ENCODE results near the gene E4F1.

E4F1 gene

GRCh38 chr16:2206780-2207433 lies 16.5 kb upstream of the E4F1 start:
- TF ChIP-seq ZFX (IDR thresholded peaks at IDR 0.05; ENCODE audit: borderline replicate concordance), result no peak
- TF ChIP-seq, protein P1, sequence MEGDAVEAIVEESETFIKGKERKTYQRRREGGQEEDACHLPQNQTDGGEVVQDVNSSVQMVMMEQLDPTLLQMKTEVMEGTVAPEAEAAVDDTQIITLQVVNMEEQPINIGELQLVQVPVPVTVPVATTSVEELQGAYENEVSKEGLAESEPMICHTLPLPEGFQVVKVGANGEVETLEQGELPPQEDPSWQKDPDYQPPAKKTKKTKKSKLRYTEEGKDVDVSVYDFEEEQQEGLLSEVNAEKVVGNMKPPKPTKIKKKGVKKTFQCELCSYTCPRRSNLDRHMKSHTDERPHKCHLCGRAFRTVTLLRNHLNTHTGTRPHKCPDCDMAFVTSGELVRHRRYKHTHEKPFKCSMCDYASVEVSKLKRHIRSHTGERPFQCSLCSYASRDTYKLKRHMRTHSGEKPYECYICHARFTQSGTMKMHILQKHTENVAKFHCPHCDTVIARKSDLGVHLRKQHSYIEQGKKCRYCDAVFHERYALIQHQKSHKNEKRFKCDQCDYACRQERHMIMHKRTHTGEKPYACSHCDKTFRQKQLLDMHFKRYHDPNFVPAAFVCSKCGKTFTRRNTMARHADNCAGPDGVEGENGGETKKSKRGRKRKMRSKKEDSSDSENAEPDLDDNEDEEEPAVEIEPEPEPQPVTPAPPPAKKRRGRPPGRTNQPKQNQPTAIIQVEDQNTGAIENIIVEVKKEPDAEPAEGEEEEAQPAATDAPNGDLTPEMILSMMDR (IDR thresholded peaks at IDR 0.05), result no peak
- peak overlapping the region; percentile 85 for H3K27ac ChIP-seq

GRCh38 chr16:2207872-2208271 lies 15.5 kb upstream of the E4F1 start:
- peak overlapping the region; percentile 85; the same call in 1 of the 2 replicates for H3K27ac ChIP-seq
- no peak for TF ChIP-seq ZFX (IDR thresholded peaks at IDR 0.05; ENCODE audit: borderline replicate concordance)
- TF ChIP-seq, protein P1 (IDR thresholded peaks at IDR 0.05), result no peak

DNA sequence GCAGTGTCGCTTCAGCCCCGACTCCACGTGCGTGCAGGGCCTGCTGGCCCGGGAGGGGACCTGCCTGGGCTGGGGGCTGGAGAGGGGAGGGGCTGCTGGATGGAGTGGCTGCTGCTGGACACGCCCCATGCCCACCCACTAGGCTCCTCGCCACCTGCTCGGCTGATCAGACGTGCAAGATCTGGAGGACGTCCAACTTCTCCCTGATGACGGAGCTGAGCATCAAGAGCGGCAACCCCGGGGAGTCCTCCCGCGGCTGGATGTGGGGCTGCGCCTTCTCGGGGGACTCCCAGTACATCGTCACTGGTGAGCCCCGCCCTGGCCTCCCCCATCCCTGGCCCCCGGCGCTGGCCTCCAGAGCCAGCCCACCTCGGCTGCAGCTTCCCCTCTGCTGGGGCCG lies 15.1 kb upstream of the E4F1 start:
- TF ChIP-seq, protein P1 (IDR thresholded peaks at IDR 0.05), result no peak
- no peak for TF ChIP-seq ZFX (IDR thresholded peaks at IDR 0.05; ENCODE audit: borderline replicate concordance)
- H3K27ac ChIP-seq, result peak overlapping the region; percentile 85

DNA sequence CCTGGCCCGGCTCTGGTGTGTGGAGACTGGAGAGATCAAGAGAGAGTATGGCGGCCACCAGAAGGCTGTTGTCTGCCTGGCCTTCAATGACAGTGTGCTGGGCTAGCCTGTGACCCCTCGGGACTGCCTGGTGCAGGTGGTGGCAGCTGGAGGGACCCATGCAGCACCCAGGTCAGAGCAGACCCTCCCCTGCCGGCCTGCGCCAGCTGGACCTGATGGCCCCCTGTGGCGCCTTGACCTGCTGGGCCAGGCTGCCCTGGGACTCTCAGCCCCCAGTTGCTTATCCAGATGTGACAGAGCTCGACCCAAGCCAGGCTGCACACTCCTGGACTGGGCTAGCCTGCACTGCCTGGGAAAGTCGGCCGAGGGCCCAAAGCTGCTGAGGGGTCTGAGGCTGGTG lies 14.6 kb upstream of the E4F1 start:
- TF ChIP-seq ZFX (IDR thresholded peaks at IDR 0.05; ENCODE audit: borderline replicate concordance), result no peak
- TF ChIP-seq, protein P1 (IDR thresholded peaks at IDR 0.05), result no peak

DNA sequence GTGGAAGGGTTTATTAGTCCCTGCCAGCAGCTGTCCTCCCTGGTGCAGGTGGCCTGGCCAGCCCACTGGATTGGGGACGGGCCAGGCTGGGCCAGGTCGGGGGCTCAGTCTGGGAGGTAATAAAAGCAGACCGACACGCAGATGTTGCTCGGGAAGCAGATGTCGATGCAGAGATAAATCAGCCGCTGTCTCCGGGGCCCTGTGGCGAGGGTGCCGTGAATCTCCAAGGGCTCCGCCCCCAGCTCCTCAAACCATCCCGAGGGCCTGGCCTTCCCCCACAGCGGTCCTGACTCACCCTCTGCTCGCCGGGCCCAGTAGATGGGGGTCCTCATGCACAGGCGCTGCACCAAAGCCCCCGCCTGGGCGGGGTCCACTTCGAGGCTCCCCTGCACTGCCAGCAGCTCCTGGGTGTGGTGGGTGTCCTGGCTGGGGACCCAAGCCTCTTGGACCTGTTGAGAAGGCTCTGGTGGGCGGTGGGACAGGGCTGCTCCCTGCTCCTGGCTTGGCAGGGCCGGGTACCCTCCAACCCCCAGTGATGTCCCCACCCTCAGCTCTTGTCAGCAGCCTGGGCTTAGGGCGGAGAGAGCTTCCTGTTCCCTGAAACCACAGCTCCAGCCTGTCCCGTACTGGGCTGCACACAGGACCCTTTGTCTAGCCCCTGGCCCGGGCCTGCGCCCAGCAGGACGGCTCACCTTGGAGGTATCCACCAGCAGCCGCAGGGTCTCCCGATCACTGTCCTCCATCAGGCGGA lies 14.0 kb upstream of the E4F1 start:
- peak overlapping the region; percentile 99 for H3K27ac ChIP-seq
- TF ChIP-seq ZFX (IDR thresholded peaks at IDR 0.05; ENCODE audit: borderline replicate concordance), result no peak
- TF ChIP-seq, protein P1 (IDR thresholded peaks at IDR 0.05), result no peak

More for the DNA sequence above, 14.6 kb upstream of the E4F1 start:
- H3K27ac ChIP-seq, result peak overlapping the region; percentile 85

DNA sequence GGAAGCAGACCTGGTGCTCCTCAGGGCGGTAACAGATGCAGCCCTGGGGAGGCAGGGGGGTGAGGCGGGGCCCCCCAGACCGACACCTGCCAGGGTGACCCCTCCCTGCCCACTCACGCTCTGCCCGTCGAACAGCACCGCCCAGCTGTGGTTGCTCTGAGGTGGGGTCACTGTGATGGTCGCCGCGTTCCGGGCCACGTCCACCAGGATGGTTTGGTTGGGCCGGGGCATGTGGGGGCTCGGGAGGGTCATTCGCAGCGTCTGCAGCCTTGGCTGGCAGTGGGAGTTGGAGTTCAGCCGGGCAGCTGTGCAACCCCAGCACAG lies 13.4 kb upstream of the E4F1 start:
- TF ChIP-seq, protein P1 (IDR thresholded peaks at IDR 0.05), result no peak
- TF ChIP-seq ZFX (IDR thresholded peaks at IDR 0.05; ENCODE audit: borderline replicate concordance), result no peak
- peak overlapping the region; percentile 99 for H3K27ac ChIP-seq

Measured in 22Rv1 (cell line).